OCI-LY7 (cell line): Measurements from ENCODE around the gene ANKRD44. TPM values are rescaled to one million over a fixed set of nuclear protein-coding genes. Genes with fewer than 3 reads are reported as not detected.

Experiments used
- BruUV-seq: library from RNA; stranded (reverse); fragments of 400-500 nt; replicated peaks from 2 replicates; lab custom pipeline; 2021; lab: Mats Ljungman, UMichigan
- CTCF ChIA-PET: fragments of 300-600 bp; sonication (Branson Sonifier 250); formaldehyde crosslinking; loops from one replicate; lab custom pipeline; 2022; ENCODE audit warnings: antibody characterized with exemption; ENCODE audit not compliant: unreplicated experiment; lab: Charles Lee
- POLR2A ChIA-PET: fragments of 300-600 bp; sonication (Branson Sonifier 250); formaldehyde crosslinking; loops from one replicate; lab custom pipeline; 2022; ENCODE audit warnings: antibody characterized with exemption; lab: Charles Lee
- DNase-seq: peaks from one replicate; pipeline ENCODE4 v3.0.0-alpha.2; 2015; ENCODE audit warnings: low spot score
- H2AFZ ChIP-seq: fragments of 200-600 bp; sonication (generic), shearing (Covaris generic); 2 replicates; pipeline ENCODE4 v1.6.1; 2014; ENCODE audit warnings: mild to moderate bottlenecking, antibody characterized with exemption, low read length, moderate library complexity
- H3K27ac ChIP-seq: fragments of 200-600 bp; sonication (generic); 2 replicates; pipeline ENCODE4 v1.5.1; 2014; ENCODE audit warnings: mixed run types, low read depth, mild to moderate bottlenecking, moderate library complexity, low read length, inconsistent platforms; ENCODE audit not compliant: poor library complexity, severe bottlenecking
- H3K36me3 ChIP-seq: fragments of 200-600 bp; sonication (generic); 2 replicates; pipeline ENCODE4 v1.6.1; 2014; ENCODE audit warnings: mild to moderate bottlenecking, antibody characterized with exemption, low read length, moderate library complexity, mixed read lengths; ENCODE audit not compliant: insufficient read depth
- H3K4me1 ChIP-seq: fragments of 200-600 bp; sonication (generic); 2 replicates; pipeline ENCODE4 v1.5.1; 2014; ENCODE audit warnings: mild to moderate bottlenecking, low read length; ENCODE audit not compliant: insufficient read depth, poor library complexity, severe bottlenecking
- H3K4me2 ChIP-seq: fragments of 200-600 bp; sonication (generic); 2 replicates; pipeline ENCODE4 v1.6.1; 2014; ENCODE audit warnings: mild to moderate bottlenecking, low read length
- H3K4me3 ChIP-seq: fragments of 200-600 bp; sonication (generic); 2 replicates; pipeline ENCODE4 v1.5.1; 2014; ENCODE audit warnings: mild to moderate bottlenecking, low read depth, low read length; ENCODE audit not compliant: poor library complexity, severe bottlenecking
- H3K79me2 ChIP-seq: fragments of 200-600 bp; sonication (generic); 2 replicates; pipeline ENCODE4 v1.6.1; 2016; ENCODE audit warnings: low read depth, mild to moderate bottlenecking, low read length, moderate library complexity, mixed read lengths; ENCODE audit not compliant: insufficient read depth
- H3K9me2 ChIP-seq: fragments of 200-600 bp; sonication (generic); 2 replicates; pipeline ENCODE4 v1.6.1; 2016; ENCODE audit warnings: mild to moderate bottlenecking, low read length, mixed read lengths; ENCODE audit not compliant: insufficient read depth
- H3K9me3 ChIP-seq: fragments of 200-600 bp; sonication (generic); 2 replicates; pipeline ENCODE4 v1.6.1; 2014; ENCODE audit warnings: mild to moderate bottlenecking, mixed run types, low read length, mixed read lengths
- H4K20me1 ChIP-seq: fragments of 200-600 bp; sonication (generic); 2 replicates; pipeline ENCODE4 v1.6.1; 2014; ENCODE audit warnings: mild to moderate bottlenecking, antibody characterized with exemption, low read length, moderate library complexity, mixed read lengths; ENCODE audit not compliant: insufficient read depth
- EZH2phosphoT487 ChIP-seq: fragments of 200-600 bp; sonication (generic); IDR thresholded peaks from 2 replicates; pipeline ENCODE4 v1.6.1; 2018; ENCODE audit warnings: low read depth, borderline replicate concordance, mild to moderate bottlenecking, mixed run types, antibody characterized with exemption, low read length, moderate library complexity, mixed read lengths
- intact Hi-C: fragments of 100-400 bp; cut with micrococcal nuclease; formaldehyde crosslinking; loops from one replicate; pipeline ENCODE4 v1.10.0; 2022; ENCODE audit not compliant: unreplicated experiment
- total RNA-seq, 2 experiments: library from RNA; depleted of rRNA in 1 of 2; stranded (reverse); fragments of >200 nt in 1 of 2; shearing (Covaris generic) in 1 of 2; gene quantifications; 2 replicates each; pipeline ENCODE4 v1.2.3, GENCODE V29; 2014 to 2022
- TF ChIP-seq, protein P1 (sequence below): fragments of 200-600 bp; sonication (generic); conservative IDR thresholded peaks from 2 replicates; pipeline ENCODE4 v1.5.1; 2014; ENCODE audit warnings: mild to moderate bottlenecking, antibody characterized with exemption, low read length, moderate library complexity, mixed read lengths

The ANKRD44 gene
- total RNA-seq, 2 experiments from 2014 or later: 69.4 to 73.7 TPM

DNA sequence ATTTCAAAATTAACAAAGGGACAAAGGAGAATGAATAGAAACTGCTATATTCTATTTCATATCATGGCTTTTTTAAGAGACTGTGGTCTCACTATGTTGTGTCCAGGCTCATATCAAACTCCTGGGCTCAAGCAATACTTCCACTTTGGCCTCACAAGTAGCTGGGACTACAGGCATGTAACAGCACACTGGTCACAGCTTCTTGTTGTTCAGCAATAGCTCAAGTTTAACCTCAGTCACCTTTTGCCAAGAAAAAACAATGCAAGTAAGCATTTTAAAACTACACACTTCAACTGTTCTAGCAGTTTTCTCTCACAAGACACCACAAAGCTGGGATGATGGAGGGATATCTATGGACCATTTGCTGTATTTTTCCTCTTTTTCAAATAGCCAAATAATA lies 77.1 kb downstream of the ANKRD44 start:
- Histone ChIP-seq H4K20me1 (peaks cover 4% of the 10 kb centered on the region; the same call in 1 of the 2 replicates), H3K4me1 (peaks cover 5% of the 10 kb centered on the region), H3K36me3 (no peaks in the 10 kb centered on the region), H3K9me3 (no peaks in the 10 kb centered on the region), H3K9me2 (no peaks in the 10 kb centered on the region), H3K4me3 (no peak overlapping the region), H3K4me2 (no peak overlapping the region), H2AFZ (no peak overlapping the region), H3K79me2 (peaks cover 27% of the 10 kb centered on the region), H3K27ac (no peak overlapping the region)
- intact Hi-C loops: no loop called here
- POLR2A ChIA-PET: interaction anchor here (0.5 to 3.0 kb wide), 5 partner anchors 11 to 83 kb away, joined by 3 to 7 read pairs (median 4); no protein-coding TSS in a partner anchor
- no peak for TF ChIP-seq EZH2phosphoT487
- TF ChIP-seq, protein P1, sequence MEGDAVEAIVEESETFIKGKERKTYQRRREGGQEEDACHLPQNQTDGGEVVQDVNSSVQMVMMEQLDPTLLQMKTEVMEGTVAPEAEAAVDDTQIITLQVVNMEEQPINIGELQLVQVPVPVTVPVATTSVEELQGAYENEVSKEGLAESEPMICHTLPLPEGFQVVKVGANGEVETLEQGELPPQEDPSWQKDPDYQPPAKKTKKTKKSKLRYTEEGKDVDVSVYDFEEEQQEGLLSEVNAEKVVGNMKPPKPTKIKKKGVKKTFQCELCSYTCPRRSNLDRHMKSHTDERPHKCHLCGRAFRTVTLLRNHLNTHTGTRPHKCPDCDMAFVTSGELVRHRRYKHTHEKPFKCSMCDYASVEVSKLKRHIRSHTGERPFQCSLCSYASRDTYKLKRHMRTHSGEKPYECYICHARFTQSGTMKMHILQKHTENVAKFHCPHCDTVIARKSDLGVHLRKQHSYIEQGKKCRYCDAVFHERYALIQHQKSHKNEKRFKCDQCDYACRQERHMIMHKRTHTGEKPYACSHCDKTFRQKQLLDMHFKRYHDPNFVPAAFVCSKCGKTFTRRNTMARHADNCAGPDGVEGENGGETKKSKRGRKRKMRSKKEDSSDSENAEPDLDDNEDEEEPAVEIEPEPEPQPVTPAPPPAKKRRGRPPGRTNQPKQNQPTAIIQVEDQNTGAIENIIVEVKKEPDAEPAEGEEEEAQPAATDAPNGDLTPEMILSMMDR: no peak
- no TSS peak for BruUV-seq
- DNase-seq: no peak
- CTCF ChIA-PET: no interaction called here

DNA sequence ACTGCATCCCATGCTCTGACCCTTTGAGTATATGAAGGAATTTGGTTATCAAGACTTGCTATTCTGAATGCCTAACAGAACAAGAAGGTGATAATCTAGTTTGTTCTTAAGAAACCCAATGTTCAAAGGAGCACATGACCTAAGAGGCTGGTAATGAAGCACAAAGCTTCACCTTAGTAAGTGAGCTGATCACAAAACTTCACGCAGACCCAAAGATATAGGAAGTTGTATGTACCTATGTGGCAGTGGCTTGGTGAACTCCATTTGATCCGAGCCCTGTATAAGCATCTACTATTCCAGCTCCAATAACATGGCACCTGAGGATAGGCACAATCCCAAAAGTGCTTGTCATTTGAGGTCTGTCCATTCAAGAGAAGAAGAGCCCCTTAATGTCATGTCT lies 78.6 kb downstream of the ANKRD44 start:
- no peak overlapping the region for H3K27ac ChIP-seq
- H3K9me3 ChIP-seq: no peaks in the 10 kb centered on the region
- ChIA-PET CTCF (no interaction called here), POLR2A (interaction anchor here (1.3 to 3.0 kb wide), 3 partner anchors 9 to 17 kb away, joined by 6 to 7 read pairs (median 7); no protein-coding TSS in a partner anchor)
- no peaks in the 10 kb centered on the region for H3K36me3 ChIP-seq
- no peaks in the 10 kb centered on the region for H3K9me2 ChIP-seq
- H3K4me1 ChIP-seq: peaks cover 5% of the 10 kb centered on the region
- no TSS peak for BruUV-seq
- H3K4me3 ChIP-seq: no peak overlapping the region
- H4K20me1 ChIP-seq: no peaks in the 10 kb centered on the region
- H3K79me2 ChIP-seq: peaks cover 17% of the 10 kb centered on the region; the same call in 1 of the 2 replicates
- intact Hi-C loops: no loop called here
- TF ChIP-seq EZH2phosphoT487: no peak
- TF ChIP-seq, protein P1: no peak
- DNase-seq: no peak
- no peak overlapping the region for H2AFZ ChIP-seq
- H3K4me2 ChIP-seq: no peak overlapping the region
